Activated B cell treated with CpG ODN at 0.5 μM for 24 hours (primary cell): ENCODE measurements around the gene PBXIP1. TPM values are rescaled to one million over a fixed set of nuclear protein-coding genes. Genes with fewer than 3 reads are reported as not detected.
"Not testable (repeated sequence)": the region's sequence is repeated elsewhere in the genome, so short reads cannot be mapped to it uniquely, and the experiment has no call there.

ENCODE experiments used
- ATAC-seq: fragments of 200-7000 bp; cut with Tn5 transposase; one replicate; pipeline ENCODE4 v1.10.0; 2021; ENCODE audit warnings: low read depth, mild to moderate bottlenecking, moderate library complexity
- CTCF ChIA-PET: fragments of 350-600 bp; sonication (Branson Sonifier 250); formaldehyde crosslinking; loops from one replicate; lab custom pipeline; 2021; ENCODE audit warnings: antibody characterized with exemption; lab: Charles Lee
- POLR2A ChIA-PET: fragments of 350-600 bp; sonication (Branson Sonifier 250); formaldehyde crosslinking; loops from one replicate; lab custom pipeline; 2021; ENCODE audit warnings: antibody characterized with exemption; lab: Charles Lee
- DNase-seq: peaks from one replicate; pipeline ENCODE4 v3.0.0; 2022
- H3K27ac Mint-ChIP-seq: one replicate; pipeline ENCODE4 v1.8.0; 2020; ENCODE audit warnings: mixed read lengths
- H3K27me3 Mint-ChIP-seq: one replicate; pipeline ENCODE4 v1.8.0; 2021; ENCODE audit warnings: mixed read lengths
- H3K36me3 Mint-ChIP-seq: one replicate; pipeline ENCODE4 v1.8.0; 2021; ENCODE audit warnings: low read depth, mixed read lengths
- H3K4me1 Mint-ChIP-seq: one replicate; pipeline ENCODE4 v1.8.0; 2021; ENCODE audit warnings: mixed read lengths
- H3K4me3 Mint-ChIP-seq: one replicate; pipeline ENCODE4 v1.8.0; 2020; ENCODE audit warnings: mild to moderate bottlenecking, mixed read lengths
- H3K9me3 Mint-ChIP-seq: one replicate; pipeline ENCODE4 v1.8.0; 2020; ENCODE audit warnings: mixed read lengths
- intact Hi-C: fragments of 100-400 bp; cut with micrococcal nuclease; formaldehyde crosslinking; loops from one replicate; pipeline ENCODE4 v1.15.1; 2024
- total RNA-seq: library from RNA; stranded (reverse); gene quantifications from 2 replicates; pipeline ENCODE4 v1.2.3, GENCODE V29; 2022
- TF ChIP-seq, protein P1 (sequence below): fragments of 200-600 bp; IDR thresholded peaks from one replicate; pipeline ENCODE4 v1.8.0; 2022; ENCODE audit warnings: antibody characterized with exemption, mild to moderate bottlenecking

PBXIP1 gene
- total RNA-seq, 1 donor from 2014 or later = 42.4 TPM

DNA sequence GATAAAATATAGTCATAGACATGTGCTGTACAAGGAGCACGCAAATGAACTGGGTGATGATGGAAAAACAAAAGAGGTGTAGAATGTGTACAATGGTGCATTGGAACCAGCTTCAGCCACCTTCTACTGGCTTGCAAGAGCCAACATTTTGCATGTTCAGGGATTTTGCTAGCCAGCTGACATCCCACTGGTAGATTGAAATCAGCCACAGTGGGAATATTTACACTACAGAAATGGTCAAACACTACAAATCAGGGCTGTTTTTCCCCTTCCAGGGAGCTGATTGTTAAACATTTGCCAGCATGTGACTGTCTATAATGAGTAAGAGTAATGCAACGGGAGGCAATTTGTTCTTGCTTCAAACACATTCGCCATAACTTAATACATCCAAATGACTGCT, 42.6 kb downstream of the PBXIP1 start:
- TF ChIP-seq, protein P1, sequence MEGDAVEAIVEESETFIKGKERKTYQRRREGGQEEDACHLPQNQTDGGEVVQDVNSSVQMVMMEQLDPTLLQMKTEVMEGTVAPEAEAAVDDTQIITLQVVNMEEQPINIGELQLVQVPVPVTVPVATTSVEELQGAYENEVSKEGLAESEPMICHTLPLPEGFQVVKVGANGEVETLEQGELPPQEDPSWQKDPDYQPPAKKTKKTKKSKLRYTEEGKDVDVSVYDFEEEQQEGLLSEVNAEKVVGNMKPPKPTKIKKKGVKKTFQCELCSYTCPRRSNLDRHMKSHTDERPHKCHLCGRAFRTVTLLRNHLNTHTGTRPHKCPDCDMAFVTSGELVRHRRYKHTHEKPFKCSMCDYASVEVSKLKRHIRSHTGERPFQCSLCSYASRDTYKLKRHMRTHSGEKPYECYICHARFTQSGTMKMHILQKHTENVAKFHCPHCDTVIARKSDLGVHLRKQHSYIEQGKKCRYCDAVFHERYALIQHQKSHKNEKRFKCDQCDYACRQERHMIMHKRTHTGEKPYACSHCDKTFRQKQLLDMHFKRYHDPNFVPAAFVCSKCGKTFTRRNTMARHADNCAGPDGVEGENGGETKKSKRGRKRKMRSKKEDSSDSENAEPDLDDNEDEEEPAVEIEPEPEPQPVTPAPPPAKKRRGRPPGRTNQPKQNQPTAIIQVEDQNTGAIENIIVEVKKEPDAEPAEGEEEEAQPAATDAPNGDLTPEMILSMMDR = no peak
- intact Hi-C loops = no loop called here
- Mint-ChIP-seq H3K4me1 (no peaks in the 10 kb centered on the region), H3K27me3 (no peaks in the 10 kb centered on the region), H3K27ac (no peak overlapping the region), H3K9me3 (no peaks in the 10 kb centered on the region), H3K4me3 (no peak overlapping the region), H3K36me3 (peaks cover 7% of the 10 kb centered on the region)
- ChIA-PET POLR2A (no interaction called here), CTCF (no interaction called here)
- DNase-seq (no peak), ATAC-seq (no peak)

- H3K4me1 Mint-ChIP-seq = no peaks in the 10 kb centered on the region
- DNase-seq (no peak), ATAC-seq (no peak)
- peaks cover 7% of the 10 kb centered on the region for H3K36me3 Mint-ChIP-seq
- H3K9me3 Mint-ChIP-seq = no peaks in the 10 kb centered on the region
- CTCF ChIA-PET = no interaction called here
- no peaks in the 10 kb centered on the region for H3K27me3 Mint-ChIP-seq
- H3K27ac Mint-ChIP-seq = no peak overlapping the region
- intact Hi-C loops = no loop called here
- POLR2A ChIA-PET = no interaction called here
- H3K4me3 Mint-ChIP-seq = no peak overlapping the region
- TF ChIP-seq, protein P1 = no peak
These were observed 43.1 kb downstream of the PBXIP1 start for GRCh38 chr1:154912755-154913154.

DNA sequence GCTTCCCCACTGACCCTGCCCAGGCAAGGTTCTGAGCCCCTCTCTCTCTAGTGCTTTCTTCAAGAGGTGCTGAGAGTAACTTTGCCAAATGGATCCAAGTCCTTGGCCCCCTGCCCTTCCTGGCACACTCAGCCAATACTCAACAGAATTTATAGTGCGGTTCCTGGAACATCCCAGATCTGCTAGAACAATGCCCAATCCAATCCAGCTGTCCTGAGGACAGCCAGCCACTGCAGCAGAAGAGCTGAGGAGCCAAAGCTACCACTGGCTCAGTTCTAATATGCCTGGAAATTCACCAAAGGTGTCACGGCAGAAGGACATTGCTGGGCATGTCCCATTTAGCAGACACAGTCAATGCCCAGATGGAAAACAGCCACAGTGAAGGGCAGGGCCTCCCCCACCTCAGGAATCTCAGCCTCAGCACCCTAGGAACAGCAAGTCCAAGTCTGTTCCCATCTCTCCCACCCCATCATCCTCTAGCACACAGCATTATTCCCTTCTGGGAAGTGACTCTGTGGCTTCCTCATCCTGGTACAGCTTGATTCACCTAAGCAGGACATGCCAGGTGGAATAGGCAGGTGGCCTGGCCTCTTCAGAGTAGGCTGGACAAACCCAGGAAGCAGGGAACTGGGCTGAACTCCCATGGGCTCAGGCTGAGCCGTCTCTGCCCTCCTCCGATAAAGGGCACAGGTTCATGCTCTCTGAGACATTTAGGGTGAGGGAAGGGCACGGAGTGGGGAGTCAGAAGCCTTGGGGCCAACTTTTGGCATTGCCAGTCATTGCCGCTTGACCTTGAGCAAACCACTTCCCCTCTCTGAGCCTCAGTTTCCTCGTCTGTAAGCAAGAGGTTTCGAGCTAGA, 44.0 kb downstream of the PBXIP1 start:
- CTCF ChIA-PET = no interaction called here
- intact Hi-C loops = no loop called here
- no peaks in the 10 kb centered on the region for H3K27me3 Mint-ChIP-seq
- DNase-seq (no peak), ATAC-seq (no peak)
- TF ChIP-seq, protein P1 = no peak
- no peak overlapping the region for H3K27ac Mint-ChIP-seq
- H3K36me3 Mint-ChIP-seq = peaks cover 6% of the 10 kb centered on the region
- H3K9me3 Mint-ChIP-seq = no peaks in the 10 kb centered on the region
- POLR2A ChIA-PET = no interaction called here
- H3K4me1 Mint-ChIP-seq = no peaks in the 10 kb centered on the region
- no peak overlapping the region for H3K4me3 Mint-ChIP-seq

- DNase-seq (no peak), ATAC-seq (no peak)
- Mint-ChIP-seq H3K27ac (no peak overlapping the region), H3K9me3 (no peaks in the 10 kb centered on the region), H3K4me1 (no peaks in the 10 kb centered on the region), H3K27me3 (no peaks in the 10 kb centered on the region), H3K36me3 (no peaks in the 10 kb centered on the region), H3K4me3 (no peak overlapping the region)
- intact Hi-C loops = no loop called here
- CTCF ChIA-PET = no interaction called here
- TF ChIP-seq, protein P1 = no peak
- POLR2A ChIA-PET = no interaction called here
These were observed 45.0 kb downstream of the PBXIP1 start for GRCh38 chr1:154910851-154911250.

DNA sequence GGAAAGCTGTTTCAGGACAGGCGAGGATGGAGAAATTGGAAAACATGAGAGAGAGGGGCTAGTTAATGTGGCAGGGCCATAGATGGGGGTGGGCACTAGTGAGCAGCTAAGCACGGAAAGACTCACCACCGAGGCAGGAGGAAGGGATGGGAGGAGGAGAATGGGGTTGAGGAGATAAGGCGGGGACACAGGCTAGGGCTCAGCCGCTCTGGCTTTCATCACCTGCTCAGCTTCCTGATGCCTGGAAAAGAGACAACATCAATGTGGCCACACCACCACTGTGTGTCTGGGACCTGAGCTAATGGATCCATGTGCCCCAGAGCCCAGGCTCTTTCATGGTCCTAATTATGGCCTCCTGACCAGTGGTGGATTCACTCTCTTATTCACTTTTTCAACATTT, 47.0 kb downstream of the PBXIP1 start:
- ATAC-seq = no peak
- no peak for DNase-seq
- ChIA-PET POLR2A (interaction anchor here (0.5 kb wide), 1 partner anchor 25 kb away, joined by 4 read pairs; no protein-coding TSS in a partner anchor), CTCF (no interaction called here)
- Mint-ChIP-seq H3K27ac (no peak overlapping the region), H3K9me3 (no peaks in the 10 kb centered on the region), H3K4me3 (no peak overlapping the region), H3K4me1 (no peaks in the 10 kb centered on the region), H3K27me3 (no peaks in the 10 kb centered on the region), H3K36me3 (no peaks in the 10 kb centered on the region)
- TF ChIP-seq, protein P1 = no peak
- intact Hi-C loops = no loop called here

DNA sequence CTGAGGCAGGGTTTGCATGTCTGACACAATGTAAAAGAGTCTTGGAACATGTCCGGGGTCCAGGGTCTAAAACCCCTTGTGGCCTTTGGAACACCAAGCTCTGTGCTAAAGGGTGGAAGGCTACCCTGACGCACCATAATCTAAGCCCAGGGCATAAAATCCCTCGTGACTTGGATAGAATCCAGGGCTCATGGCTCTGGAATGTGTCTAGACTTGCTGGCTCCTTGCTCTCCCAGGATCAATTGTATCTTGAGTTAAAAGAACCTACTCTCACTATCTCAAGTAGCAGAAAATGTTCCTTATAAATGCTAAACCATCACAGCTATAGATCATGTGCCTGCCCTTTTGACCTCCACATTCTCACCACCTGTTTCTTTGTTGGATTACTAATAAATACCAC, 47.8 kb downstream of the PBXIP1 start:
- H3K27ac Mint-ChIP-seq, H3K27me3 Mint-ChIP-seq, CTCF ChIA-PET: not testable (repeated sequence)

More for the DNA sequence above, 47.8 kb downstream of the PBXIP1 start:
- POLR2A ChIA-PET, H3K9me3 Mint-ChIP-seq, intact Hi-C loops, H3K36me3 Mint-ChIP-seq, H3K4me1 Mint-ChIP-seq, DNase-seq, ATAC-seq, H3K4me3 Mint-ChIP-seq: not testable (repeated sequence)
